Activated CD8-positive, alpha-beta T cell treated with anti-CD3 and anti-CD28 coated beads, Interleukin-2, amount 10 ng/mL, durations not matched to agents 7 days and 5 days (primary cell): Measurements from ENCODE around the gene GRIK3. TPM values are rescaled to one million over a fixed set of nuclear protein-coding genes. Genes with fewer than 3 reads are reported as not detected.

Experiments
- ATAC-seq: fragments of 150-1000 bp; cut with Tn5 transposase; one replicate; pipeline ENCODE4 v1.10.0; 2021; ENCODE audit warnings: moderate library complexity
- CTCF ChIA-PET: fragments of 350-600 bp; sonication (Branson Sonifier 250); formaldehyde crosslinking; loops from one replicate; lab custom pipeline; 2021; ENCODE audit warnings: antibody characterized with exemption; lab: Charles Lee
- POLR2A ChIA-PET: fragments of 350-600 bp; sonication (Branson Sonifier 250); formaldehyde crosslinking; loops from one replicate; lab custom pipeline; 2021; ENCODE audit warnings: antibody characterized with exemption; lab: Charles Lee
- DNase-seq: peaks from one replicate; pipeline ENCODE4 v3.0.0-alpha.2; 2020
- H3K27ac Mint-ChIP-seq: one replicate; pipeline ENCODE4 v1.8.0; 2021; ENCODE audit warnings: mild to moderate bottlenecking, mixed read lengths
- H3K27me3 Mint-ChIP-seq: one replicate; pipeline ENCODE4 v1.8.0; 2021; ENCODE audit warnings: low read depth, mixed read lengths
- H3K36me3 Mint-ChIP-seq: one replicate; pipeline ENCODE4 v1.8.0; 2021; ENCODE audit warnings: low read depth, mixed read lengths
- H3K4me1 Mint-ChIP-seq: one replicate; pipeline ENCODE4 v1.8.0; 2021; ENCODE audit warnings: low read depth, mixed read lengths
- H3K4me3 Mint-ChIP-seq: one replicate; pipeline ENCODE4 v1.8.0; 2021; ENCODE audit warnings: mild to moderate bottlenecking, mixed read lengths
- H3K9me3 Mint-ChIP-seq: one replicate; pipeline ENCODE4 v1.8.0; 2022; ENCODE audit warnings: mixed read lengths; ENCODE audit not compliant: insufficient read depth
- total RNA-seq, 2 experiments: library from RNA; stranded (reverse); gene quantifications; one replicate each; pipeline ENCODE4 v1.2.3, GENCODE V29; 2021

Gene GRIK3
- total RNA-seq, 2 experiments from 2014 or later: not detected

GRCh38 chr1:37001703-37002102 lies 32.6 kb downstream of the GRIK3 start:
- no peaks in the 10 kb centered on the region for H3K9me3 Mint-ChIP-seq
- no peak for DNase-seq
- CTCF ChIA-PET: no interaction called here
- POLR2A ChIA-PET: interaction anchor here (0.6 kb wide), 1 partner anchor 542 kb away, joined by 3 read pairs; no protein-coding TSS in a partner anchor
- no peak overlapping the region for H3K4me3 Mint-ChIP-seq
- H3K27ac Mint-ChIP-seq: no peak overlapping the region
- H3K4me1 Mint-ChIP-seq: no peaks in the 10 kb centered on the region
- no peaks in the 10 kb centered on the region for H3K36me3 Mint-ChIP-seq
- H3K27me3 Mint-ChIP-seq: peaks cover 3% of the 10 kb centered on the region
- no peak for ATAC-seq

- Mint-ChIP-seq H3K4me3 (no peak overlapping the region), H3K4me1 (no peaks in the 10 kb centered on the region), H3K9me3 (no peaks in the 10 kb centered on the region), H3K36me3 (no peaks in the 10 kb centered on the region), H3K27me3 (peaks cover 3% of the 10 kb centered on the region), H3K27ac (no peak overlapping the region)
- ChIA-PET POLR2A (no interaction called here), CTCF (no interaction called here)
- no peak for ATAC-seq
- no peak for DNase-seq
Observed at GRCh38 chr1:36996106-36996505, 38.2 kb downstream of the GRIK3 start.

- no peak overlapping the region for H3K27ac Mint-ChIP-seq
- no peak overlapping the region for H3K4me3 Mint-ChIP-seq
- no peaks in the 10 kb centered on the region for H3K36me3 Mint-ChIP-seq
- no peaks in the 10 kb centered on the region for H3K4me1 Mint-ChIP-seq
- no peak for DNase-seq
- ATAC-seq: no peak
- ChIA-PET POLR2A (no interaction called here), CTCF (no interaction called here)
- H3K9me3 Mint-ChIP-seq: no peaks in the 10 kb centered on the region
- H3K27me3 Mint-ChIP-seq: no peaks in the 10 kb centered on the region
Observed at GRCh38 chr1:36994868-36995267, 39.4 kb downstream of the GRIK3 start.

GRCh38 chr1:36994294-36994693 lies 40.0 kb downstream of the GRIK3 start:
- no peak overlapping the region for H3K27ac Mint-ChIP-seq
- ATAC-seq: no peak
- POLR2A ChIA-PET: no interaction called here
- H3K9me3 Mint-ChIP-seq: no peaks in the 10 kb centered on the region
- no peaks in the 10 kb centered on the region for H3K27me3 Mint-ChIP-seq
- no peak overlapping the region for H3K4me3 Mint-ChIP-seq
- CTCF ChIA-PET: no interaction called here
- DNase-seq: no peak
- no peaks in the 10 kb centered on the region for H3K36me3 Mint-ChIP-seq
- no peaks in the 10 kb centered on the region for H3K4me1 Mint-ChIP-seq

GRCh38 chr1:36992139-36992943 lies 42.0 kb downstream of the GRIK3 start:
- Mint-ChIP-seq H3K9me3 (no peaks in the 10 kb centered on the region), H3K4me1 (no peaks in the 10 kb centered on the region), H3K36me3 (no peaks in the 10 kb centered on the region), H3K27ac (no peak overlapping the region), H3K27me3 (no peaks in the 10 kb centered on the region), H3K4me3 (no peak overlapping the region)
- ATAC-seq (no peak), DNase-seq (no peak)
- ChIA-PET POLR2A (no interaction called here), CTCF (no interaction called here)

GRCh38 chr1:36991551-36991950 lies 42.8 kb downstream of the GRIK3 start:
- H3K9me3 Mint-ChIP-seq: no peaks in the 10 kb centered on the region
- ChIA-PET POLR2A (no interaction called here), CTCF (no interaction called here)
- no peak overlapping the region for H3K4me3 Mint-ChIP-seq
- H3K27ac Mint-ChIP-seq: no peak overlapping the region
- no peaks in the 10 kb centered on the region for H3K27me3 Mint-ChIP-seq
- DNase-seq: no peak
- no peaks in the 10 kb centered on the region for H3K4me1 Mint-ChIP-seq
- no peak for ATAC-seq
- no peaks in the 10 kb centered on the region for H3K36me3 Mint-ChIP-seq

GRCh38 chr1:36990928-36991327 lies 43.4 kb downstream of the GRIK3 start:
- H3K27ac Mint-ChIP-seq: no peak overlapping the region
- no peaks in the 10 kb centered on the region for H3K36me3 Mint-ChIP-seq
- ATAC-seq (no peak), DNase-seq (no peak)
- POLR2A ChIA-PET: no interaction called here
- no peaks in the 10 kb centered on the region for H3K4me1 Mint-ChIP-seq
- H3K27me3 Mint-ChIP-seq: no peaks in the 10 kb centered on the region
- no peak overlapping the region for H3K4me3 Mint-ChIP-seq
- CTCF ChIA-PET: no interaction called here
- no peaks in the 10 kb centered on the region for H3K9me3 Mint-ChIP-seq

GRCh38 chr1:36989241-36989640 lies 45.1 kb downstream of the GRIK3 start:
- Mint-ChIP-seq H3K4me1 (no peaks in the 10 kb centered on the region), H3K4me3 (no peak overlapping the region), H3K27ac (no peak overlapping the region), H3K9me3 (no peaks in the 10 kb centered on the region), H3K36me3 (no peaks in the 10 kb centered on the region), H3K27me3 (no peaks in the 10 kb centered on the region)
- DNase-seq (no peak), ATAC-seq (no peak)
- CTCF ChIA-PET: no interaction called here
- POLR2A ChIA-PET: no interaction called here

- DNase-seq (no peak), ATAC-seq (no peak)
- Mint-ChIP-seq H3K4me3 (no peak overlapping the region), H3K36me3 (no peaks in the 10 kb centered on the region), H3K4me1 (no peaks in the 10 kb centered on the region), H3K27me3 (no peaks in the 10 kb centered on the region), H3K27ac (no peak overlapping the region), H3K9me3 (no peaks in the 10 kb centered on the region)
- ChIA-PET POLR2A (no interaction called here), CTCF (no interaction called here)
Observed at GRCh38 chr1:36988741-36989193, 45.5 kb downstream of the GRIK3 start.

- CTCF ChIA-PET: no interaction called here
- Mint-ChIP-seq H3K4me1 (no peaks in the 10 kb centered on the region), H3K9me3 (no peaks in the 10 kb centered on the region), H3K36me3 (no peaks in the 10 kb centered on the region), H3K27me3 (no peaks in the 10 kb centered on the region), H3K4me3 (no peak overlapping the region), H3K27ac (no peak overlapping the region)
- ATAC-seq (no peak), DNase-seq (no peak)
- POLR2A ChIA-PET: no interaction called here
Observed at GRCh38 chr1:36988321-36988720, 46.0 kb downstream of the GRIK3 start.

GRCh38 chr1:36987276-36987675 lies 47.0 kb downstream of the GRIK3 start:
- ATAC-seq (no peak), DNase-seq (no peak)
- Mint-ChIP-seq H3K4me3 (no peak overlapping the region), H3K9me3 (no peaks in the 10 kb centered on the region), H3K27me3 (peaks cover 4% of the 10 kb centered on the region), H3K4me1 (no peaks in the 10 kb centered on the region), H3K36me3 (no peaks in the 10 kb centered on the region), H3K27ac (no peak overlapping the region)
- ChIA-PET POLR2A (no interaction called here), CTCF (no interaction called here)

GRCh38 chr1:36986241-36986985 lies 47.9 kb downstream of the GRIK3 start:
- peaks cover 4% of the 10 kb centered on the region for H3K27me3 Mint-ChIP-seq
- no peaks in the 10 kb centered on the region for H3K9me3 Mint-ChIP-seq
- DNase-seq (no peak), ATAC-seq (no peak)
- ChIA-PET POLR2A (no interaction called here), CTCF (no interaction called here)
- H3K4me1 Mint-ChIP-seq: no peaks in the 10 kb centered on the region
- no peak overlapping the region for H3K4me3 Mint-ChIP-seq
- H3K27ac Mint-ChIP-seq: no peak overlapping the region
- no peaks in the 10 kb centered on the region for H3K36me3 Mint-ChIP-seq
